PC-3 (cell line): Measurements from ENCODE around the gene TMEM178B. TPM values are rescaled to one million over a fixed set of nuclear protein-coding genes. Genes with fewer than 3 reads are reported as not detected.
A peak's percentile ranks its signal among the peaks of the same experiment; 100 is the strongest.

Experiments
- ATAC-seq: fragments of 200-7000 bp; cut with Tn5 transposase; 2 replicates; pipeline ENCODE4 v1.9.1; 2020; ENCODE audit warnings: mild to moderate bottlenecking, moderate library complexity
- BruUV-seq: library from RNA; stranded (reverse); fragments of 400-500 nt; replicated peaks from 2 replicates; lab custom pipeline; 2021; lab: Mats Ljungman, UMichigan
- CTCF ChIA-PET: fragments of 300-600 bp; sonication (Branson Sonifier 250); formaldehyde crosslinking; loops from one replicate; lab custom pipeline; 2022; ENCODE audit warnings: antibody characterized with exemption; lab: Charles Lee
- POLR2A ChIA-PET: fragments of 300-600 bp; sonication (Branson Sonifier 250); formaldehyde crosslinking; loops from one replicate; lab custom pipeline; 2022; ENCODE audit warnings: antibody characterized with exemption; ENCODE audit not compliant: unreplicated experiment; lab: Charles Lee
- DNase-seq: peaks from one replicate; pipeline ENCODE4 v3.0.0-alpha.2; 2015
- H2AFZ ChIP-seq: fragments of 300-600 bp; sonication (generic); 2 replicates; pipeline ENCODE4 v1.6.0; 2016; ENCODE audit warnings: antibody characterized with exemption, low read length
- H3F3A ChIP-seq: fragments of 300-600 bp; sonication (generic); one replicate; pipeline ENCODE4 v1.6.0; 2017; ENCODE audit warnings: antibody characterized with exemption, low read length, control low read depth, mild to moderate bottlenecking; ENCODE audit not compliant: unreplicated experiment
- H3K27ac ChIP-seq: fragments of 300-600 bp; sonication (generic); 2 replicates; pipeline ENCODE4 v1.5.1; 2016; ENCODE audit warnings: mild to moderate bottlenecking, low read length
- H3K27me3 ChIP-seq: fragments of 300-600 bp; sonication (generic); 2 replicates; pipeline ENCODE4 v1.6.1; 2016; ENCODE audit warnings: low read length, mixed read lengths
- H3K36me3 ChIP-seq: fragments of 300-600 bp; sonication (generic); 2 replicates; pipeline ENCODE4 v1.6.1; 2016; ENCODE audit warnings: low read depth, mixed run types, low read length, mixed read lengths
- H3K4me1 ChIP-seq: fragments of 300-600 bp; sonication (generic); 2 replicates; pipeline ENCODE4 v1.5.1; 2016; ENCODE audit warnings: low read length; ENCODE audit not compliant: insufficient read depth
- H3K4me2 ChIP-seq: fragments of 300-600 bp; sonication (generic); 2 replicates; pipeline ENCODE4 v1.6.0; 2016; ENCODE audit warnings: low read length
- H3K4me3 ChIP-seq: fragments of 300-600 bp; sonication (generic); 2 replicates; pipeline ENCODE4 v1.5.1; 2016; ENCODE audit warnings: mild to moderate bottlenecking, low read length, mixed read lengths
- H3K79me2 ChIP-seq: fragments of 300-600 bp; sonication (generic); 2 replicates; pipeline ENCODE4 v1.6.1; 2017; ENCODE audit warnings: low read length, mixed read lengths
- H3K9ac ChIP-seq: fragments of 300-600 bp; sonication (generic); 2 replicates; pipeline ENCODE4 v1.6.0; 2016; ENCODE audit warnings: mild to moderate bottlenecking, low read length
- H3K9me2 ChIP-seq: fragments of 300-600 bp; sonication (generic); replicated peaks from 2 replicates; pipeline ENCODE4 v1.6.1; 2016; ENCODE audit warnings: mixed run types, low read length, mixed read lengths
- H3K9me3 ChIP-seq: fragments of 300-600 bp; sonication (generic); 2 replicates; pipeline ENCODE4 v1.6.1; 2016; ENCODE audit warnings: low read length, mixed read lengths
- H4K20me1 ChIP-seq: fragments of 300-600 bp; sonication (generic); 2 replicates; pipeline ENCODE4 v1.6.1; 2016; ENCODE audit warnings: low read length, mixed read lengths
- CTCF ChIP-seq: fragments of 300-600 bp; sonication (generic); conservative IDR thresholded peaks from 2 replicates; pipeline ENCODE4 v1.5.1; 2017; ENCODE audit warnings: antibody characterized with exemption, low read depth, mild to moderate bottlenecking, low read length
- EZH2 ChIP-seq: fragments of 300-600 bp; sonication (generic); IDR thresholded peaks from one replicate; pipeline ENCODE4 v1.6.1; 2017; ENCODE audit warnings: antibody characterized with exemption, mild to moderate bottlenecking, low read length; ENCODE audit not compliant: unreplicated experiment
- EZH2phosphoT487 ChIP-seq: fragments of 300-600 bp; sonication (generic); IDR thresholded peaks from 2 replicates; pipeline ENCODE4 v1.6.1; 2018; ENCODE audit warnings: mild to moderate bottlenecking, antibody characterized with exemption, low read length, borderline replicate concordance
- intact Hi-C: fragments of 100-400 bp; cut with micrococcal nuclease; formaldehyde crosslinking; loops from 2 replicates; pipeline ENCODE4 v1.9.0; 2023
- total RNA-seq: library from RNA; depleted of rRNA; stranded (reverse); fragments of >200 nt; gene quantifications from 2 replicates; pipeline ENCODE4 v1.2.3, GENCODE V29; 2014

The TMEM178B gene
- total RNA-seq, 1 experiment from 2014 or later: 0.29 TPM

- no peak for ATAC-seq
- ChIA-PET CTCF (no interaction called here), POLR2A (no interaction called here)
- H3K27me3 ChIP-seq: no peaks in the 10 kb centered on the region
- no peak overlapping the region for H2AFZ ChIP-seq
- H3K27ac ChIP-seq: no peak overlapping the region
- no peaks in the 10 kb centered on the region for H4K20me1 ChIP-seq
- no peaks in the 10 kb centered on the region for H3K79me2 ChIP-seq
- H3K36me3 ChIP-seq: no peaks in the 10 kb centered on the region
- no peak overlapping the region for H3K9ac ChIP-seq
- no peak for TF ChIP-seq EZH2phosphoT487
- no peak for TF ChIP-seq EZH2
- no peak for TF ChIP-seq CTCF
- H3K9me3 ChIP-seq: no peaks in the 10 kb centered on the region
- no peak overlapping the region for H3K4me2 ChIP-seq
- no peak overlapping the region for H3K4me3 ChIP-seq
- intact Hi-C loops: no loop called here
- BruUV-seq: no TSS peak
- H3K4me1 ChIP-seq: no peaks in the 10 kb centered on the region
- DNase-seq: no peak
- H3K9me2 ChIP-seq: no peaks in the 10 kb centered on the region
- no peaks in the 10 kb centered on the region for H3F3A ChIP-seq
Measured at GRCh38 chr7:141317033-141317585, 243.2 kb downstream of the TMEM178B start.

GRCh38 chr7:141320287-141320686 lies 246.4 kb downstream of the TMEM178B start:
- Histone ChIP-seq H3F3A (no peaks in the 10 kb centered on the region), H3K9ac (no peak overlapping the region), H3K36me3 (no peaks in the 10 kb centered on the region), H3K9me2 (no peaks in the 10 kb centered on the region), H3K4me1 (no peaks in the 10 kb centered on the region), H3K9me3 (no peaks in the 10 kb centered on the region), H2AFZ (no peak overlapping the region), H3K4me3 (no peak overlapping the region), H3K4me2 (no peak overlapping the region), H3K79me2 (no peaks in the 10 kb centered on the region), H4K20me1 (no peaks in the 10 kb centered on the region), H3K27me3 (no peaks in the 10 kb centered on the region), H3K27ac (no peak overlapping the region)
- DNase-seq: peak; percentile 2
- no peak for TF ChIP-seq EZH2phosphoT487
- TF ChIP-seq CTCF: no peak
- TF ChIP-seq EZH2: no peak
- BruUV-seq: no TSS peak
- POLR2A ChIA-PET: no interaction called here
- intact Hi-C loops: no loop called here
- CTCF ChIA-PET: no interaction called here
- no peak for ATAC-seq

- H3K4me1 ChIP-seq: no peaks in the 10 kb centered on the region
- BruUV-seq: no TSS peak
- H3K9me3 ChIP-seq: no peaks in the 10 kb centered on the region
- H4K20me1 ChIP-seq: no peaks in the 10 kb centered on the region
- no peak overlapping the region for H3K4me3 ChIP-seq
- no peaks in the 10 kb centered on the region for H3F3A ChIP-seq
- CTCF ChIA-PET: no interaction called here
- H3K27me3 ChIP-seq: no peaks in the 10 kb centered on the region
- H2AFZ ChIP-seq: no peak overlapping the region
- POLR2A ChIA-PET: no interaction called here
- no peaks in the 10 kb centered on the region for H3K79me2 ChIP-seq
- no peak overlapping the region for H3K9ac ChIP-seq
- H3K27ac ChIP-seq: no peak overlapping the region
- no peak for ATAC-seq
- DNase-seq: no peak
- TF ChIP-seq EZH2phosphoT487 (no peak), EZH2 (no peak), CTCF (no peak)
- H3K36me3 ChIP-seq: no peaks in the 10 kb centered on the region
- H3K9me2 ChIP-seq: no peaks in the 10 kb centered on the region
- H3K4me2 ChIP-seq: no peak overlapping the region
- intact Hi-C loops: no loop called here
Measured at GRCh38 chr7:141322383-141322782, 248.5 kb downstream of the TMEM178B start.
